ENCODE data around the gene SCG2.

GRCh38 chr2:223586261-223586660 is 15.9 kb downstream of the SCG2 start:
- no peak for TF ChIP-seq POLR2AphosphoS5 (IDR thresholded peaks at IDR 0.05; ENCODE audit: borderline replicate concordance, low read depth, low read length)
- TF ChIP-seq EZH2 (IDR thresholded peaks at IDR 0.05) = no peak
- no peak for TF ChIP-seq FOXP2 (optimal IDR thresholded peaks at IDR 0.05; ENCODE audit: control extremely low read depth, extremely low read length, insufficient read depth)
